22Rv1 (cell line): ENCODE data around the gene FAM111A.
"Not testable (repeated sequence)": the region's sequence is repeated elsewhere in the genome, so short reads cannot be mapped to it uniquely, and the experiment has no call there.

Experiments used
- ZFX ChIP-seq: fragments of 450-650 bp; IDR thresholded peaks from 2 replicates; pipeline ENCODE4 v1.6.1; 2017; ENCODE audit warnings: antibody characterized with exemption, borderline replicate concordance
- TF ChIP-seq, protein P1 (sequence below): fragments of 450-650 bp; IDR thresholded peaks from 2 replicates; pipeline ENCODE4 v1.5.1; 2017; ENCODE audit warnings: mild to moderate bottlenecking

DNA sequence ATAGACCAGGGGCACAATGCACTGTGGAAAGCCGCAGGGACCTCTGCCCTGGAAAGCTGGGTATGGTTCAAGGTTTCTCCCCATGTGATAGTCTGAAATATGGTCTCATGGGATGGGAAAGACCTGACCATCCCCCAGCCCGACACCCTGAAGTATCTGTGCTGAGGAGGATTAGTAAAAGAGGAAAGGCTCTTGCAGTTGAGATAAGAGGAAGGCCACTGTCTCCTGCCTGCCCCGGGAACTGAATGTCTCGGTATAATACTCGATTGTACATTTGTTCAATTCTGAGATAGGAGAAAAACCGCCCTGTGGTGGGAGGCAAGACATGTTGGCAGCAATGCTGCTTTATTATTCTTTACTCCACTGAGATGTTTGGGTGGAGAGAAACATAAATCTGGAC lies 6.1 kb upstream of the FAM111A start:
- TF ChIP-seq, protein P1, sequence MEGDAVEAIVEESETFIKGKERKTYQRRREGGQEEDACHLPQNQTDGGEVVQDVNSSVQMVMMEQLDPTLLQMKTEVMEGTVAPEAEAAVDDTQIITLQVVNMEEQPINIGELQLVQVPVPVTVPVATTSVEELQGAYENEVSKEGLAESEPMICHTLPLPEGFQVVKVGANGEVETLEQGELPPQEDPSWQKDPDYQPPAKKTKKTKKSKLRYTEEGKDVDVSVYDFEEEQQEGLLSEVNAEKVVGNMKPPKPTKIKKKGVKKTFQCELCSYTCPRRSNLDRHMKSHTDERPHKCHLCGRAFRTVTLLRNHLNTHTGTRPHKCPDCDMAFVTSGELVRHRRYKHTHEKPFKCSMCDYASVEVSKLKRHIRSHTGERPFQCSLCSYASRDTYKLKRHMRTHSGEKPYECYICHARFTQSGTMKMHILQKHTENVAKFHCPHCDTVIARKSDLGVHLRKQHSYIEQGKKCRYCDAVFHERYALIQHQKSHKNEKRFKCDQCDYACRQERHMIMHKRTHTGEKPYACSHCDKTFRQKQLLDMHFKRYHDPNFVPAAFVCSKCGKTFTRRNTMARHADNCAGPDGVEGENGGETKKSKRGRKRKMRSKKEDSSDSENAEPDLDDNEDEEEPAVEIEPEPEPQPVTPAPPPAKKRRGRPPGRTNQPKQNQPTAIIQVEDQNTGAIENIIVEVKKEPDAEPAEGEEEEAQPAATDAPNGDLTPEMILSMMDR, result not testable (repeated sequence)
- not testable (repeated sequence) for TF ChIP-seq ZFX
